Pancreas (tissue), 10 donors: Measurements from ENCODE around the gene NR2F1. TPM values are rescaled to one million over a fixed set of nuclear protein-coding genes. Genes with fewer than 3 reads are reported as not detected.

Source experiments
- ATAC-seq, 4 donors: fragments of 200-7000 bp; cut with Tn5 transposase; one replicate each; pipeline versions ENCODE4 v1.8.0 to v1.9.1; 2020; ENCODE audit warnings: mild to moderate bottlenecking in 4 of 4, moderate library complexity in 4 of 4
- DNase-seq, 6 donors: peaks; one replicate each; pipeline ENCODE4 v3.0.0-alpha.2; 2020
- FAIRE-seq: peaks from 2 replicates; lab custom pipeline; 2012; peaks lifted over from hg19 to GRCh38; lab: Jason Lieb, UNC
- H3K27ac ChIP-seq, 4 donors: fragments of 200-600 bp; sonication (generic); 1 replicate in 3 of 4; 2 replicates in 1 of 4; pipeline versions ENCODE4 v1.5.0 to v1.8.0; 2020
- H3K27me3 ChIP-seq, 4 donors: fragments of 200-600 bp; one replicate each; pipeline ENCODE4 v1.8.0; 2021
- H3K36me3 ChIP-seq, 3 donors: fragments of 200-600 bp; sonication (generic) in 1 of 3; one replicate each; pipeline versions ENCODE4 v1.5.0 to v1.8.0; 2020 to 2021
- H3K4me1 ChIP-seq, 3 donors: fragments of 200-600 bp; one replicate each; pipeline ENCODE4 v1.8.0; 2021
- H3K4me3 ChIP-seq, 4 donors: fragments of 200-600 bp; sonication (generic) in 2 of 4; one replicate each; pipeline versions ENCODE4 v1.5.0 to v1.8.0; 2020 to 2021
- H3K9me3 ChIP-seq, 4 donors: fragments of 200-600 bp; one replicate each; pipeline ENCODE4 v1.8.0; 2021
- WGBS, 2 donors: extraction: QIAGEN DNeasy Blood & Tissue Kit; methylation state at CpG; one replicate each; pipeline ENCODE4 v1.1.7; 2013; 5-methylcytosine and 5-hydroxymethylcytosine counted together
- intact Hi-C, 3 donors: fragments of 100-400 bp; cut with DNase I; formaldehyde crosslinking; loops; one replicate each; pipeline versions ENCODE4 v1.11.1 to v1.14.2; 2022
- polyA plus RNA-seq, 2 donors: library from polyadenylated mRNA; stranded (reverse); fragments of 200-250 nt; gene quantifications; one replicate each; pipeline ENCODE4 v1.2.3, GENCODE V29; 2013
- total RNA-seq, 6 donors: library from RNA; stranded (reverse); fragmentation: NEBNext Ultra II Directional in 4 of 6; extraction: Animal tissue kit (Norgen Biotek cat#: 25700) in 4 of 6; gene quantifications; one replicate each; pipeline versions ENCODE4 v1.2.1 to v1.2.4, GENCODE V29; 2021 to 2023
- TF ChIP-seq, protein P1 (sequence below), 4 donors: fragments of 200-600 bp; sonication (generic) in 3 of 4; IDR thresholded peaks; one replicate each; pipeline versions ENCODE4 v1.5.0 to v1.8.0; 2021; ENCODE audit warnings: antibody characterized with exemption in 4 of 4
- donor health status: healthy with polysubstance abuse.
- donor health status: DM: no; HTN: no; CAD: no; lungs with moderate emphysema.
- donor health status: DM: no; HTN: no; CAD: no.
- donor health status: control.
- donor health status: control.
- donor health status: Bipolar disorder and iron deficiency.
- donor health status: DM: yes; HTN: yes; CAD: no.
- donor health status: DM: no; HTN: no; CAD: no.
- donor health status: DM: no; HTN: no; CAD: no.
- donor health status: DM: yes; HTN: yes; CAD: no.

Gene NR2F1
- total and polyA plus RNA-seq, 8 donors, result 1.4 to 8.1 (median 4.9) TPM

DNA sequence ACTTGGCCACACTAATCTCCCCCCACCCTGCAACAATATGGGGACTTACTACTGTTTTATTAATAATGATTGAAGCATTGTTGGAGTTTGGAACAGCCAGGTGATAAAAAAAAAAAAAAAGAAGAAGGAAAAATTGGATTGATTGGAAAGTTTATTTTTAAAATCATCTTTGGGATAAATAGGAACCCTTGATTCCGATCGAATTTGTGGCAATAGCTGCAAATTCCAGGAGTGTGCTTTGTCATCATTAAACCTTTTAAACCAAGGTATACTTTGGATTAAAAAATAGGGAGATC is 907 bp upstream of the NR2F1 start:
- ATAC-seq (no peak), DNase-seq (no peak), FAIRE-seq (no peak)
- no peak overlapping the region for H3K27ac ChIP-seq
- peaks cover 0 to 5% (median 0%) of the 10 kb centered on the region in 3 donors for H3K4me1 ChIP-seq
- no peaks in the 10 kb centered on the region for H3K9me3 ChIP-seq
- no peaks in the 10 kb centered on the region for H3K36me3 ChIP-seq
- peak overlapping the region in 1 of 4 donors; percentile 51 for H3K4me3 ChIP-seq
- intact Hi-C loops, result no loop called here
- peaks cover 0 to 8% (median 0%) of the 10 kb centered on the region in 4 donors for H3K27me3 ChIP-seq
- 2 to 6% methylated on average over 2 of the region's 2 CpGs for WGBS, 2 donors
- TF ChIP-seq, protein P1, sequence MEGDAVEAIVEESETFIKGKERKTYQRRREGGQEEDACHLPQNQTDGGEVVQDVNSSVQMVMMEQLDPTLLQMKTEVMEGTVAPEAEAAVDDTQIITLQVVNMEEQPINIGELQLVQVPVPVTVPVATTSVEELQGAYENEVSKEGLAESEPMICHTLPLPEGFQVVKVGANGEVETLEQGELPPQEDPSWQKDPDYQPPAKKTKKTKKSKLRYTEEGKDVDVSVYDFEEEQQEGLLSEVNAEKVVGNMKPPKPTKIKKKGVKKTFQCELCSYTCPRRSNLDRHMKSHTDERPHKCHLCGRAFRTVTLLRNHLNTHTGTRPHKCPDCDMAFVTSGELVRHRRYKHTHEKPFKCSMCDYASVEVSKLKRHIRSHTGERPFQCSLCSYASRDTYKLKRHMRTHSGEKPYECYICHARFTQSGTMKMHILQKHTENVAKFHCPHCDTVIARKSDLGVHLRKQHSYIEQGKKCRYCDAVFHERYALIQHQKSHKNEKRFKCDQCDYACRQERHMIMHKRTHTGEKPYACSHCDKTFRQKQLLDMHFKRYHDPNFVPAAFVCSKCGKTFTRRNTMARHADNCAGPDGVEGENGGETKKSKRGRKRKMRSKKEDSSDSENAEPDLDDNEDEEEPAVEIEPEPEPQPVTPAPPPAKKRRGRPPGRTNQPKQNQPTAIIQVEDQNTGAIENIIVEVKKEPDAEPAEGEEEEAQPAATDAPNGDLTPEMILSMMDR (IDR thresholded peaks at IDR 0.05), result no peak

DNA sequence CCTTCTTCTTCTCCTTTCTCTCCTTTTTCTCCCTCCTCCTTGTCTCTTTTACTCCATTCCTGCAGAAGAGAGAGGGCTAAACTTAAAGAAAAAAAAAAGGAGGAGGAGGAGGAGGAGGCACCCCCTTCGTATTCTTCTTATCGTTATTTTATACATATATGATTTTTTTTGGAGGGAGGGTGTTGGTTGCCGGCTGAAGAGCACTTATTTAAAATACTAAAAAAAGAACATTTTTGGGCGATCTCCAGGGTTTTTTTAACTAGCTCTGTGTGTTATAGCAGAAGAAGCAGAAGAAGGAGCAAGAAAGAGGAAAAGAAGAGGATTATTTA is 381 bp downstream of the NR2F1 start:
- peak overlapping the region in 3 of 4 donors; percentile 48 to 51 (median 50) for H3K4me3 ChIP-seq
- TF ChIP-seq, protein P1 (IDR thresholded peaks at IDR 0.05), result no peak
- no peaks in the 10 kb centered on the region for H3K9me3 ChIP-seq
- no peak for DNase-seq
- no peak for ATAC-seq
- intact Hi-C loops, result no loop called here
- peak overlapping the region in 1 of 4 donors; percentile 33 for H3K27ac ChIP-seq
- H3K27me3 ChIP-seq, result peaks cover 0 to 14% (median 0%) of the 10 kb centered on the region in 4 donors
- FAIRE-seq, result no peak
- 3 to 7% methylated on average over 4 of the region's 4 CpGs for WGBS, 2 donors
- H3K4me1 ChIP-seq, result peaks cover 0 to 5% (median 0%) of the 10 kb centered on the region in 3 donors
- no peaks in the 10 kb centered on the region for H3K36me3 ChIP-seq

DNA sequence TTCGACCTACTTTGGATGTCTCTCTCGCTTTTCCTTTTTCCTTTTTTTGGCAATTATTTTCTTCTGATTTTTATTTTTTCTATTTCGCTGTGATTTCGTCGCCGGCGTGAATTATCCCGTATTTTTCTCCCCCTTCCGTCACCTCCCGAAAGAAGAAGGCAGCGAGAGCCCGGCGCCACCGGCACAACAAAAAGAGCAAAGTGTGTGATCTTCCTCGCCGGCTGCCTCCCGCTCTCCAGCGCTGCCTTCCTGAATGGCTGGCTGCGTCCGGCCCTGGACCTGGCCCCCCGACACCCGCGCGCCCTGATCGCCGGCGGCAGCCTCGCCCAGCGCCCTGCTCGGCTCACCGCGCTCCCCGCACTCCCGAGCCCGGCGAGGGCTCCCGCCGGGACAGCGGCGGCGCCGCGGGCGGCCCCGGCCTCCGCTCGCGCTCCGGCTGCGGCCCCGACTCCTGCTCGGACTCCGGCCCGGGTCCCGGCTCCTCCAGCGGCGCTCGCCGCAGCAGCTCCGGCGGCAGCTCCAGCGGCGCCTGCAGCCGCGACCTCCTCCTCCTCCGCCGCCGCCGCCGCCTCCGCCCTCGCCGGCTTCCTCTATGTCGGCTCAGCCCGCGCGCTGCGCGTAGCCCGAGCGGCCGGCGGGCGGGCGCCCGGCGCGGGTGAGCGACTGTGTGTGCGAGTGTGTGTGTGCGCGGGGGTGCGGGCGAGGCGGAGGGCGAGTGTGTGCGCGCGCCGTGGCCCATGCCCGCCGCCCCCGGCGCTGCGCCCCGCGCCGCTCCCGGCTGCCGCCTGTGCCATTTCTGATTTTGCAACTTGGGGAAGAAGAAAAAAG is 960 bp downstream of the NR2F1 start:
- Histone ChIP-seq H3K9me3 (no peaks in the 10 kb centered on the region), H3K4me3 (peak overlapping the region; percentile 20 to 51 (median 49)), H3K4me1 (peaks cover 0 to 5% (median 0%) of the 10 kb centered on the region in 3 donors), H3K27me3 (peaks cover 0 to 14% (median 0%) of the 10 kb centered on the region in 4 donors), H3K27ac (peak overlapping the region in 2 of 4 donors; percentile 33 to 54), H3K36me3 (no peaks in the 10 kb centered on the region)
- ATAC-seq (peak in 2 of 4 donors; percentile 4 to 35), DNase-seq (peak; percentile 32 to 79 (median 54)), FAIRE-seq (no peak)
- 1% methylated on average over 83 to 110 of the region's 110 CpGs for WGBS, 2 donors
- TF ChIP-seq, protein P1 (IDR thresholded peaks at IDR 0.05), result no peak
- intact Hi-C loops, result no loop called here

DNA sequence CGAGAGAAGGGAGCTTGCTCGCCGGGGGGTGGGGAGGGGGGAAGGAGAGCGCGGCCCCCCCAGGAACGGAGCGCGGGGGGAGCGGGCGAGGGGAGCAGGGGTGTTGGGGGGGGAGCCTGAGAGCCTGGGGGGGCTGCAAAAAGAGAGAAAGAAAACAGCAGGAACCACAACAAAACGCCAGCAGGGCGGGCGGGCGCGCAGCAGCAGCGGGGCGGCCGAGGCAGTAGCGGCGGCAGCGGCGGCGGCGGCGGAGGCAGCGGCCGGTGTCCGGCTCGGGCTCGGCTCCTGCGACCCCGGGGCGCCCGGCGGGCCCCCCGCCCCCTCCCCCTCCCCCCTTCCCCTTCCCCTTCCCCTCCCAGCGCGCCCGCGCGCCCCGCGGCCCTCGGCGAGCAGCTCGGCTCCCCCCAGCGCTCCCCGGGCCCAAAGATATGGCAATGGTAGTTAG is 1.6 kb downstream of the NR2F1 start:
- Histone ChIP-seq H3K27me3 (peaks cover 0 to 14% (median 0%) of the 10 kb centered on the region in 4 donors), H3K27ac (no peak overlapping the region), H3K4me3 (peak overlapping the region; percentile 20 to 51 (median 49)), H3K4me1 (peaks cover 0 to 5% (median 0%) of the 10 kb centered on the region in 3 donors), H3K9me3 (no peaks in the 10 kb centered on the region), H3K36me3 (no peaks in the 10 kb centered on the region)
- 1 to 2% methylated on average over 21 to 44 of the region's 48 CpGs for WGBS, 2 donors
- TF ChIP-seq, protein P1 (IDR thresholded peaks at IDR 0.05), result no peak
- intact Hi-C loops, result no loop called here
- no peak for ATAC-seq
- DNase-seq, result peak in 2 of 6 donors; percentile 33 to 68
- no peak for FAIRE-seq
